HL-60 (cell line): ENCODE measurements around the gene UNK.

Experiments used
- CTCF ChIP-seq: IDR thresholded peaks from one replicate; pipeline ENCODE4 v1.5.1; 2011; ENCODE audit warnings: low read length, control low read depth, inconsistent platforms; ENCODE audit not compliant: insufficient read depth
- GABPA ChIP-seq: IDR thresholded peaks from 2 replicates; pipeline ENCODE4 v1.6.1; 2012; ENCODE audit warnings: low read depth
- POLR2AphosphoS5 ChIP-seq: IDR thresholded peaks from 2 replicates; pipeline ENCODE4 v1.6.1; 2012; ENCODE audit warnings: low read depth
- SPI1 ChIP-seq: IDR thresholded peaks from 2 replicates; pipeline ENCODE4 v1.6.1; 2012; ENCODE audit warnings: low read depth, mild to moderate bottlenecking, borderline replicate concordance
- TF ChIP-seq, protein P1 (sequence below): IDR thresholded peaks from 2 replicates; pipeline ENCODE4 v1.6.1; 2012; ENCODE audit warnings: low read depth; ENCODE audit not compliant: insufficient replicate concordance

DNA sequence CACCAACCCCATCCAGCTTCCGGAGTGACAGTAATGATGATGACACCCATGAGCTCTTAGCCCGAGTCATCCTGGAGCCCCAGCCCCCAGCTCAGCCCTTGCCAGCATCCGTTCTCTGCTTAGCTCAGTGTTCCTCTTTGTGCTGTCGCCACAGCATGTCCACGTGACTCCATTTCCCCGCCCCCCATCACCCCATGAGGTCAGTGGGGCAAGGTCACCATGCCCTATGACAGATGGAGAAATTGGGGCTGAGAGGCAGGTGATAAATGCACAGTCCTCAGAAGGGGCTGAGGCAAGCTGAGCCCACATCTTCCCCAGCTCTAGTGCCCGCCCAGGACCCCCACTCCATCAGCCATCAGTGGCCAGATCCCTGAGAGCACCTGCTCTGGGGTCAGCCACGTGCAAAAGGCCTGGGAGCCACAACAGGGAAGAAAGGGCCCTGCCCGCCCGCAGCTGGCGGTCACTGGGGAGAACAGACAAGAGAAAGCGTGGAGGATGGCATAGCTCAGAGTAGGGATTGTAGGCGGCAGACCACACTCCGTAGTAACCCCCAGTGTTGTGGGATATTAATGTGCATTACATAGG lies 46.3 kb upstream of the UNK start:
- TF ChIP-seq CTCF (no peak), POLR2AphosphoS5 (peak; percentile 38; the same call in 1 of the 2 replicates), GABPA (no peak), SPI1 (peak; percentile 73; the same call in 1 of the 2 replicates)
- TF ChIP-seq, protein P1, sequence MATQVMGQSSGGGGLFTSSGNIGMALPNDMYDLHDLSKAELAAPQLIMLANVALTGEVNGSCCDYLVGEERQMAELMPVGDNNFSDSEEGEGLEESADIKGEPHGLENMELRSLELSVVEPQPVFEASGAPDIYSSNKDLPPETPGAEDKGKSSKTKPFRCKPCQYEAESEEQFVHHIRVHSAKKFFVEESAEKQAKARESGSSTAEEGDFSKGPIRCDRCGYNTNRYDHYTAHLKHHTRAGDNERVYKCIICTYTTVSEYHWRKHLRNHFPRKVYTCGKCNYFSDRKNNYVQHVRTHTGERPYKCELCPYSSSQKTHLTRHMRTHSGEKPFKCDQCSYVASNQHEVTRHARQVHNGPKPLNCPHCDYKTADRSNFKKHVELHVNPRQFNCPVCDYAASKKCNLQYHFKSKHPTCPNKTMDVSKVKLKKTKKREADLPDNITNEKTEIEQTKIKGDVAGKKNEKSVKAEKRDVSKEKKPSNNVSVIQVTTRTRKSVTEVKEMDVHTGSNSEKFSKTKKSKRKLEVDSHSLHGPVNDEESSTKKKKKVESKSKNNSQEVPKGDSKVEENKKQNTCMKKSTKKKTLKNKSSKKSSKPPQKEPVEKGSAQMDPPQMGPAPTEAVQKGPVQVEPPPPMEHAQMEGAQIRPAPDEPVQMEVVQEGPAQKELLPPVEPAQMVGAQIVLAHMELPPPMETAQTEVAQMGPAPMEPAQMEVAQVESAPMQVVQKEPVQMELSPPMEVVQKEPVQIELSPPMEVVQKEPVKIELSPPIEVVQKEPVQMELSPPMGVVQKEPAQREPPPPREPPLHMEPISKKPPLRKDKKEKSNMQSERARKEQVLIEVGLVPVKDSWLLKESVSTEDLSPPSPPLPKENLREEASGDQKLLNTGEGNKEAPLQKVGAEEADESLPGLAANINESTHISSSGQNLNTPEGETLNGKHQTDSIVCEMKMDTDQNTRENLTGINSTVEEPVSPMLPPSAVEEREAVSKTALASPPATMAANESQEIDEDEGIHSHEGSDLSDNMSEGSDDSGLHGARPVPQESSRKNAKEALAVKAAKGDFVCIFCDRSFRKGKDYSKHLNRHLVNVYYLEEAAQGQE, result no peak
